HG03025 (cell line): Measurements from ENCODE around the gene ACD.

ENCODE experiments used
- ATAC-seq: cut with Tn5 transposase; IDR thresholded peaks from one replicate; pipeline ENCODE4 v1.9.1; 2021; ENCODE audit warnings: mild to moderate bottlenecking, moderate library complexity; ENCODE audit not compliant: unreplicated experiment, low FRiP score

The ACD gene

GRCh38 chr16:67649494-67649931 is 10.5 kb downstream of the ACD start:
- no peak for ATAC-seq

DNA sequence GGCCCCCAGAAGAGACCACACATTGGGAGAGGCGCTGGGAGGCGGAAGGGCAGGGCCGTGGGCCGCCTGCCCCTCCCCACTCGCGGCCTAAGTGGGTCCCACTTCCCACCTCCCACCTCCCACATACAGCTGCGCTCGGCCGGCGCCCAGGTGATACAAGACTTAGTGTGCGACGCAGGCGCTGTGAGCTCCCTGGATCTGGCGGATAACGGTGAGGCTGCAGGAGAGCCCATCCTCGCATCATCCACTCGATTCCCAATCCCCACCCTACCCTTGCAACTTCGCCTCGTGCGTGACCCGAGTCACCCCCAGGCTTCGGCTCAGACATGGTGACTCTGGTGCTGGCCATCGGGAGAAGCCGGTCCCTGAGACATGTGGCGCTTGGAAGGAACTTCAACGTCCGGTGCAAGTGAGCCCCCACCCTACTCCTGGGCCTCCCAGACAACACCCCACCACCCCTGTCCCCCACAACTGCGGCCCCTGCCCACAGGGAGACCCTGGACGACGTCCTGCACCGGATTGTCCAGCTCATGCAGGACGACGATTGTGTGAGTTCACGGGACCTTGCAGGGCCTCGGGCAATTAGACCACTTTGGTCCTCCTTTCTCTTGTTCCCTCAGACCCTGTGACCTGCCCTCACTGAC is 11.2 kb downstream of the ACD start:
- no peak for ATAC-seq

- ATAC-seq = no peak
These were observed 11.8 kb downstream of the ACD start for GRCh38 chr16:67648088-67648763.

DNA sequence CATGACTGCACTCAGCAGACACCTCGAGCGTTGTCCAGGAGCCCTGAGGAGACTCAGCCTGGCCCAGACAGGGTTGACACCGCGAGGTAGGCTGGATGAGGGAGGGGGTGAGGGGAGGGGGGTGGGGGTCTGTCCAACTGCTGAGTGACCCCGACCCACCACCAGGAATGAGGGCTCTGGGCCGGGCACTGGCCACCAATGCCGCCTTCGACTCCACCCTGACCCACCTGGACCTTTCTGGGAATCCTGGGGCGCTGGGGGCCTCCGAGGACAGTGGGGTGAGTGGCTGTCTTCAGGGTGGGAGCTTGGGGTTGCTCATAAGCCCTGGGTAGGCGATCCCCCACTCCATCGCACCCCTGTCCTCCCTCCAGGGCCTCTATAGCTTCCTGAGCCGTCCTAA is 12.4 kb downstream of the ACD start:
- no peak for ATAC-seq

GRCh38 chr16:67647111-67647651 is 12.9 kb downstream of the ACD start:
- no peak for ATAC-seq

DNA sequence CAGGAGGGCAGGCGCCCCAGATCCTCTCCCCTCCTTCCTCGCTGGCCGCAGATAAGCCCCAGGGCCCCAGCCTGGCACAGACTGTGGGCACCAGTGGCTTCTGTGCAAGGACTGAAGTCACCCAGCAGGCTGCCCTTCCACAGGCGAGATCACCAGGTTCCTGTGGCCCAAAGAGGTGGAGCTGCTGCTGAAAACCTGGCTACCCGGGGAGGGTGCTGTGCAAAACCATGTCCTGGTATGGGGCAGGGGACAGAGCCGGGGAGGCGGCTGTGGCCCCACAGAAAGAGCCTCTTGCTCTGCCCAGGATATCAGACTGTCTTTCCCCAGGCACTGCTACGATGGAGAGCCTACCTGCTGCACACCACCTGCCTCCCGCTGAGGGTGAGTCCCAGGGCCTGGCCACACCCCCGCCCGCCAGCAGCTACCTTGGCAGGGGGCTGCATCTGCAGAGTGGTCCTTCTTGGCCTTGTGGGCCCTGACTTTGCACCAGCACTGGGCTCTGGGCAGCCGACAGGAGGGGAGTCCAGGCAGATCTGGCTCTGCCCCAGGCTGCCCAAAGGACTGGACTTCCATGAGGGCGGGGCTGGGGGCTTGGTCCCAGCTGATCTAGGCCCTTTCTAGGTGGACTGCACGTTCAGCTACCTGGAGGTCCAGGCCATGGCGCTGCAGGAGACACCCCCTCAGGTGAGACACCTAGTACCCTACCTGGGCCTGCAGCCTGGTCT is 14.5 kb downstream of the ACD start:
- ATAC-seq = no peak

GRCh38 chr16:67644038-67644437 is 16.0 kb downstream of the ACD start:
- ATAC-seq = no peak

- ATAC-seq = no peak
These were observed 18.0 kb downstream of the ACD start for GRCh38 chr16:67641779-67642708.

GRCh38 chr16:67637625-67638024 is 22.4 kb downstream of the ACD start:
- no peak for ATAC-seq

GRCh38 chr16:67636713-67637112 is 23.3 kb downstream of the ACD start:
- no peak for ATAC-seq

- ATAC-seq = no peak
These were observed 27.5 kb downstream of the ACD start for GRCh38 chr16:67632415-67633172.

DNA sequence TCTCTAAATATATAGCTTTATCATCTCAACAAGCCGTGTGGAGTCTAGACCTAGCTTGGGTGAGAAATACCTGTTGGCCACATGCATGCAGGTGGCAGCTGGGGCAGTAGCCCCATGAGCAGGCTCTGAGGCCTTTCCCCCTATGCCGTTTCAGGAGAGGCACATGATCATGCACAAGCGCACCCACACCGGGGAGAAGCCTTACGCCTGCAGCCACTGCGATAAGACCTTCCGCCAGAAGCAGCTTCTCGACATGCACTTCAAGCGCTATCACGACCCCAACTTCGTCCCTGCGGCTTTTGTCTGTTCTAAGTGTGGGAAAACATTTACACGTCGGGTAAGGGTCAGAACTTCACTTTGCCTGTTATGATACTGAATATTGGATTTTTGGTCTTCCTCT is 31.8 kb downstream of the ACD start:
- no peak for ATAC-seq

DNA sequence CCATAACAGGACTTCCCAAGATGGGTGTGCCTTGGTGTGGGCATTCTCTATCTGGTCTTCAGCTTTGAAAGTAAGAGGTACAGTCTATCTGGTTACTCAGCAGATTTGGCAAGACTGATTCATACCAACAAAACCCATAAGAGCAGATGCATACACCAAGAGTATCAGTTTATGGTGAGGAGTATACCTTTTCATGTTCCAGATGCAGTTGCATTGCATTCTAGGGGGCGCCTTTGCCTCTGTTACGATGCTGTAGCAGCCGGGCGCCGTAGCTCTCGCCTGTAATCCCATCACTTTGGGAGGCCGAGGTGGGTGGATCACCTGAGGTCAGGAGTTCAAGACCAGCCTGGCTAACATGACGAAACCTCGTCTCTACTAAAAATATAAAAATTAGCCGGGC is 46.3 kb downstream of the ACD start:
- no peak for ATAC-seq

- ATAC-seq = no peak
These were observed 51.7 kb downstream of the ACD start for GRCh38 chr16:67608364-67608763.
